Stomach (tissue), 4 donors: ENCODE measurements around the gene PTPRD.

ENCODE experiments used
- CTCF ChIP-seq, 7 experiments: fragments of 450-650 bp in 4 of 7; fragments of 200-600 bp in 3 of 7; sonication (generic) in 3 of 7; IDR thresholded peaks; one replicate each; pipeline ENCODE4 v1.5.1; 2016 to 2019; ENCODE audit warnings: antibody characterized with exemption in 7 of 7, control low read depth in 2 of 7, mild to moderate bottlenecking in 1 of 7
- POLR2A ChIP-seq, 4 donors: fragments of 450-650 bp; IDR thresholded peaks; one replicate each; pipeline ENCODE4 v1.6.1; 2016; ENCODE audit warnings: antibody characterized with exemption in 4 of 4, control low read depth in 2 of 4, mild to moderate bottlenecking in 1 of 4, moderate library complexity in 1 of 4

- TF ChIP-seq CTCF (IDR thresholded peaks at IDR 0.05), result no peak
- TF ChIP-seq POLR2A (IDR thresholded peaks at IDR 0.05), result no peak
These were observed 2155.0 kb downstream of the PTPRD start for GRCh38 chr9:8457816-8458215.
